Fibroblast of mammary gland (primary cell): ENCODE data around the gene DUSP14.

ENCODE experiments used
- DNase-seq: peaks from one replicate; pipeline ENCODE4 v3.0.0-alpha.2; 2010; ENCODE audit warnings: low read depth
- H3K4me3 ChIP-seq: 2 replicates; pipeline ENCODE4 v1.5.1; 2011; ENCODE audit warnings: low read depth, mild to moderate bottlenecking, low read length, moderate library complexity; ENCODE audit not compliant: control insufficient read depth
- TF ChIP-seq, protein P1 (sequence below): conservative IDR thresholded peaks from 2 replicates; pipeline ENCODE4 v1.5.1; 2011; ENCODE audit warnings: low read depth, low read length, inconsistent platforms; ENCODE audit not compliant: control insufficient read depth, insufficient read depth

DUSP14 gene

GRCh38 chr17:37538981-37539659 is 49.4 kb downstream of the DUSP14 start:
- TF ChIP-seq, protein P1, sequence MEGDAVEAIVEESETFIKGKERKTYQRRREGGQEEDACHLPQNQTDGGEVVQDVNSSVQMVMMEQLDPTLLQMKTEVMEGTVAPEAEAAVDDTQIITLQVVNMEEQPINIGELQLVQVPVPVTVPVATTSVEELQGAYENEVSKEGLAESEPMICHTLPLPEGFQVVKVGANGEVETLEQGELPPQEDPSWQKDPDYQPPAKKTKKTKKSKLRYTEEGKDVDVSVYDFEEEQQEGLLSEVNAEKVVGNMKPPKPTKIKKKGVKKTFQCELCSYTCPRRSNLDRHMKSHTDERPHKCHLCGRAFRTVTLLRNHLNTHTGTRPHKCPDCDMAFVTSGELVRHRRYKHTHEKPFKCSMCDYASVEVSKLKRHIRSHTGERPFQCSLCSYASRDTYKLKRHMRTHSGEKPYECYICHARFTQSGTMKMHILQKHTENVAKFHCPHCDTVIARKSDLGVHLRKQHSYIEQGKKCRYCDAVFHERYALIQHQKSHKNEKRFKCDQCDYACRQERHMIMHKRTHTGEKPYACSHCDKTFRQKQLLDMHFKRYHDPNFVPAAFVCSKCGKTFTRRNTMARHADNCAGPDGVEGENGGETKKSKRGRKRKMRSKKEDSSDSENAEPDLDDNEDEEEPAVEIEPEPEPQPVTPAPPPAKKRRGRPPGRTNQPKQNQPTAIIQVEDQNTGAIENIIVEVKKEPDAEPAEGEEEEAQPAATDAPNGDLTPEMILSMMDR: no peak
- H3K4me3 ChIP-seq: no peak overlapping the region

DNA sequence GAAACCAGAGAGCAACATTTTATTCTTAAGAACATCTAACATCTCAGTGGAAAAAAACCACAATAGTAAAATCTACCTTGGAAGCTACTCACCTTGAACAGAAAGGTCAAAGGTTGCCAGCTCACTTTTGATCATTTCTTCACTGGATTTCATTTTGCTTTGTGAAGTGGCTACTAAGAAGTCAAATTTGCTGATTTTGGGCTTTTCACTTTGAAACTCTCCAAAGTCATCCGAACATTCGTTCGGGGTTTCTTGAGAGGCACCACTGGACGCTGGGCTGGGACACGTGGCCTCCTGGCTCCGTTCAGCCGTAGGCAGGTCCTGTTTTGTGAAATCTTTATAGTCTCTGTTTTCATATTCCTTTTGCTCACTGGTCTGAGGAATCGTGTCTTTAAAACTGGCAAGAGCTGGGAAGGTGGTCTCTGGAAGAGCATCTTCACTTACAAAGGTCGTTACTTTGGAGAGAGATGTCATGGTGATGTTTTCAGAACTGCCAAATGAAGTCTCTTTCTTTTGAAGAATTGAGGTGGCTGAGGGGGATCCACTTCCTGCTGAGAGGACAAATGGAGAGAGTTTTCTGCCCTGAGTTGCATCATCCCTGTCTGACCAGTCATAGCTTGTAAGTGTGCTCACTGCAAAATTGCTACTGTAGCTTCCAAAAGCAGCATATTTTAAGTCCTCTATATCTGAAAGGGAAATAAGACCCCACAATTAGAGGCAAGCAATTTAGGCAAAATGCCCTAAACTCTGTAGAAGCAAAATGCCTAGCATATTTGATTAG is 52.4 kb downstream of the DUSP14 start:
- TF ChIP-seq, protein P1: no peak
- H3K4me3 ChIP-seq: no peak overlapping the region

More at GRCh38 chr17:37538981-37539659, 49.4 kb downstream of the DUSP14 start:
- DNase-seq: no peak

DNA sequence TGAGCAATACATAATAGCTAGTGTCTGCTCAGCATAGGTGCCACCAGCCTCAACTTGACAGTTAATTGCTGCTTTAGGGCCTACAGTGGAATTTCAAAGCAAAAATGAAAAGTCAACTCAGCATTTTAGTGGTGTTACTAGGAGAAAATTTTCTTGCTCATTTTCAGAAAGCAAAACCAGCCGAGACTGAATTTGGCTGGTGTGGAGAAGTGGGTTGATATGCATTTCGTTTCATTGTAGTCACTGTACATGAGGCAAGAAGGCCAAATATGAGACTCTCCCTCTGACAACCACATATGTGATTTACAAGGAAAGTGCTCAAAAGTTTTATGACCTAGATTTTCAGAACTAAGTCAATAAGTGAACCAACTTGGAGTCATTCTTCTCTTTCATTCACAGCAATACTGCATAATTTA is 54.0 kb downstream of the DUSP14 start:
- no peak overlapping the region for H3K4me3 ChIP-seq
- TF ChIP-seq, protein P1: no peak
- DNase-seq: peak; percentile 22

More for the DNA sequence above, 52.4 kb downstream of the DUSP14 start:
- DNase-seq: peak; percentile 57

- no peak overlapping the region for H3K4me3 ChIP-seq
- no peak for DNase-seq
- TF ChIP-seq, protein P1: no peak
Observed at GRCh38 chr17:37545486-37545885, 55.8 kb downstream of the DUSP14 start.

DNA sequence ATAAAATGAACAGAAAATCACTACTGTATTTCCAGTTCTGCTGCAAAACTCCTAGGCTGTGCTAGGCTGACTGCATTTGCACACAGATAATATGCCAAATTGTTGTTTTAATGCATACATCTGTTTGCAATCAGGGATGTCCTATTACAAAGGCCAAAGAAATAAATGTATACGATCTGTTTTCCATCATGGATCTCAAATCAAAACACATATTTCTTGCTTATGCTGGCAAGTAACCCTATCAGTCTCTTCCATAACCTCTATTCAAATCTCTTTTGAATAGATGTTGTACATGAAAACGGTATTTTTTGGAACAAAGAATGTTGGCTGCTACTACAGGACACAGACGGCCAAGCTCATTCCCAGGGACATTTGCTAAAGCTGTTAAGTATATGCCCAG is 56.6 kb downstream of the DUSP14 start:
- peak; percentile 15 for DNase-seq
- H3K4me3 ChIP-seq: no peak overlapping the region
- TF ChIP-seq, protein P1: no peak

GRCh38 chr17:37547986-37548385 is 58.3 kb downstream of the DUSP14 start:
- DNase-seq: no peak
- TF ChIP-seq, protein P1: no peak
- H3K4me3 ChIP-seq: no peak overlapping the region
